Measurements from ENCODE around the gene RAPGEF4.

GRCh38 chr2:172833898-172834297 lies 98.3 kb downstream of the RAPGEF4 start:
- TF ChIP-seq CTCF (IDR thresholded peaks at IDR 0.05 in 2 of 3, conservative IDR thresholded peaks at IDR 0.05 in 1 of 3; ENCODE audit: borderline replicate concordance in 1 of 3, insufficient read depth in 1 of 3, low read depth in 2 of 3, low read length in 2 of 3) (no peak), RAD21 (IDR thresholded peaks at IDR 0.05; ENCODE audit: low read depth) (no peak), EGR1 (IDR thresholded peaks at IDR 0.05; ENCODE audit: low read depth) (no peak), REST (IDR thresholded peaks at IDR 0.05; ENCODE audit: low read depth) (no peak), ZNF274 (IDR thresholded peaks at IDR 0.05; ENCODE audit: low read depth, low read length) (no peak), SP1 (IDR thresholded peaks at IDR 0.05; ENCODE audit: low read depth) (no peak), POLR2A (IDR thresholded peaks at IDR 0.05; ENCODE audit: borderline replicate concordance, extremely low read depth, insufficient read depth, insufficient read length) (no peak)
